EL (cell line): ENCODE data around the gene EIF1AD.

ENCODE experiments used
- DNase-seq: peaks from one replicate; pipeline ENCODE4 v3.0.0-alpha.2; 2016

The EIF1AD gene

DNA sequence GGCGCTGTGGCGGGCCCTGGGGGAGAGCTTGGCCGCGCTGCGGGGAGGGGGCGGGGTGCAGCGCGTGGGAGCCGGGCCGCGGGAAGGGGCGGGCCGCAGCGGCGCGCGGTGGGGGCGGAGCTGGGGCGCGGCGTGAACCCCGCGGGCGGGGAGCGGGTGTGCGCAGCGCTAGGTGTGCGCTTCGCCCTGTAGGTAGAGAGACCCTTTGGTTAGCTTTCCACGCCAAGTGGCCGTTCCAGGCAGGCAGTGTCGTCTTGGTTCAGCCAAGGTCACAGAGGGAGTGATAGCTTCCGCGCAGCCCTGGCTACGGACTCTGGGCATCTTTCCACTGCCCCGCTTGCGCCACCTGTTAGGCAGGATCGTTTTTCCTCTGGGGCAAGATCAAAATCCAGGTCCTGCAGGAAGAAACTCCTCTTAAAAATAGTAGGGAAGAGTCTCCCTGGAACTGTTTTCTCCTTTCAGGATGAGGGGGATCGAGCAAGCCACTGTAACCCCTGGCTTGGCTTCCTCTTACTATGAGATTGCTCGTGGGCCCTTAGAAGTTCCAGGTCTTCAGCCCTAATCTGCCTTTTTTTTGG, 780 bp upstream of the EIF1AD start:
- no peak for DNase-seq

DNA sequence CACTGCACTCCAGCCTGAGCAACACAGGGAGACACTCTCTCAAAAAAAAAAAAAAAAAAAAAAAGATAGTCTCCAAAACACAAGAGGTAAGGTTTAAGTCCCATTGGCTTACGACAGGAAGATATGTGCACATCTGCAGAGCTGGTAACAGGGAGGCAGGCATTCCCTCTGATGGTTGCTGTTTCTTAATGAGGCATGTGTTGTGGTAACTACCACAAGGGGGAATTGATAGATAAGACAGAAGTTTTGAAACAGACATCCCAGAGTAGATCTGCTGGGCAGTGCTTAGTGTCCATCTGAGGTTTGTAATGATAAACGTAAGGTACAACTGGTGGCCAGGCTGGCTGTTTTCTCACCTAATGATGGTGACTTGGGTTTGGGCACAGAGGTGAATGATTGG, 4.7 kb downstream of the EIF1AD start:
- DNase-seq: no peak

DNA sequence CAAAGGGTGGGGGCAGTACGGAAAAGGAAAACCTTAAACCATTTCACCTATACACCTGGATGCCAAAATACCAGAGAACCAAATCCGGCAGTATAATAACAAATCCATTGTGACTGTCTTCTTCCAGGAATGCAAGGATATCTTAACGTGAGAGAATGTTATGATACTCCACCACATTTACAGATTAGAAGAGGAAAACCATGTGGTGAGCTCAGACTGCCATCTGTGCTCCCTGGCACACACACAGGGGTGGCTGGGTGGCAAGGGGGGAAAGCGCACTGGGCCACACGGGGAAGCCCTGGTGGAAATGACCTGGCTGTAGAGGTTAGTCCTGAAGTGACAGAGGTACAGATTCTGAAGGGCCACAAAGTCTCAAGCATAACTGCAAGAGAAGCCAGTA, 9.9 kb downstream of the EIF1AD start:
- no peak for DNase-seq

DNA sequence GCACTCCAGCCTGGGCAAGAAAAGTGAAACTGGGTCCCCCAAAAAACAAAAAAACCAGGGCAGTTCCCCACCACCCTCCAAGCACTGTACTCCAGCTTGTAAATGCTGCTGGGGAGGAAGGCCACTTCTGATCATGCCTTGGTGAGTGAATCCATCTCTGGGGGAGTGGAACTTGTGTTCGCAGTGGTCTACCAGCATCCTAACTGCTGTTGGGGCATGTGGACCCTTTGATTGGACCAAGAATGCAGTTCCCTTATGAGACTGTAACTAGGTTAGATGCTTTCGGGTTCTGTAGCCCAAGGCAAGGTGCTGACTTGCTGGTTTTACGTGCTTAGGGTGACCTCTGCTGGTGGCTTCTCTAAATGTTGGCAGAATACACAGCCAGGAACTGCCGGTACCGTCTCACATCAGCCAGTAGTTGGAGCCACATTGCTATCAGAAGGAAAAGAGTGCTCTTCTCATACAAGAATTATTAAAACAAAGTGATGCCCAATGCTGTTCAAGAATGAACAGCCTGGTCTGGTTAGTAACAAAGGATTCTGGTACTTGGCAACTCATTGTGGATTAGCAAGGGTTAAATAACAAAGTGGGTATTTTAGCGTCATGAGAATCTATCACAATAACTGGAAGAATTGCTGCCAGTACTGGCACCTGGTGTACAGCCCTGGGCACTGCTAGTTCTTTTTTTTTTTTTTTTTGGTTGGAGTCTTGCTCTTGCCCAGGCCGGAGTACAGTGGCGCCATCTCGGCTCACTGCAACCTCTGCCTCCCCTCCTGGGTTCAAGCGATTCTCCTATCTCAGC, 13.0 kb downstream of the EIF1AD start:
- peak; percentile 95 for DNase-seq

DNA sequence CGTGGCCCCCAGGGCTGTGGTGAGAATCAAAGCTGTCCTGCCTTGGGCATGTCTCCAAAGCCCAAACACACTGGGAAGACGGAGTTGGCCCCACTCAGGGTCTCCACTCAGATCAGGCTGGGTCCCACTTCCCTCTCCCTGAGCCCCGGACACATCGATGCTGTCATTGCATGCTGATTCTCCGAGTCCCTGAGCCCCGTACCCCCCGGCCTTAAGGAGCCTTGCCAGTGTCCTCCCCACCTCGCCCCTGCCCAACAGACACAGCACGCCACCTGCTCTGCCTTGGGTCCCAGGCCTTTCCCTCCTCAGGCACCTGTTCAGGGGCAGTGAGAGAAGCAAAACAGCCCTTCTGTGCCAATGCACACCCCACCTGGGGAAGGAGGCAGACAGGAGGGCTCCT, 14.6 kb downstream of the EIF1AD start:
- DNase-seq: no peak

DNA sequence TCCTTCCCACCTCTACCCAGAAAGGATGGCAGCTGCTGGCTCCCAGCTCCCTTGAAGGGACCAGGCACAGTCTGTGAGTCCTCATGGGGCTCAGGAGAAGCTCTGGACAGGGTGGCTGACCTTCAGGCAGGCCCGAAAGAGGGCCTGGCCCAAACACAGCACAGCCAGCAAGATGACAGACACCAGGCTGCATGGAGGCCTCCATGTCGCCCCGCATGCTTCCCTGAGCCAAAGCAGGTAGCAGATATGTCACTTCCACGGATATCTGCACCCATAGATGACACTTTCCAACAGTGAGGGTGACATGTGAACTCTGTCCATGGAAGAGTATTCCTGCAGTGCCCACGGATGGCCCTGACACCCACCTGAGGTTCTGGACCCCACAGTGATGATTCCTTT, 18.4 kb downstream of the EIF1AD start:
- DNase-seq: no peak

DNA sequence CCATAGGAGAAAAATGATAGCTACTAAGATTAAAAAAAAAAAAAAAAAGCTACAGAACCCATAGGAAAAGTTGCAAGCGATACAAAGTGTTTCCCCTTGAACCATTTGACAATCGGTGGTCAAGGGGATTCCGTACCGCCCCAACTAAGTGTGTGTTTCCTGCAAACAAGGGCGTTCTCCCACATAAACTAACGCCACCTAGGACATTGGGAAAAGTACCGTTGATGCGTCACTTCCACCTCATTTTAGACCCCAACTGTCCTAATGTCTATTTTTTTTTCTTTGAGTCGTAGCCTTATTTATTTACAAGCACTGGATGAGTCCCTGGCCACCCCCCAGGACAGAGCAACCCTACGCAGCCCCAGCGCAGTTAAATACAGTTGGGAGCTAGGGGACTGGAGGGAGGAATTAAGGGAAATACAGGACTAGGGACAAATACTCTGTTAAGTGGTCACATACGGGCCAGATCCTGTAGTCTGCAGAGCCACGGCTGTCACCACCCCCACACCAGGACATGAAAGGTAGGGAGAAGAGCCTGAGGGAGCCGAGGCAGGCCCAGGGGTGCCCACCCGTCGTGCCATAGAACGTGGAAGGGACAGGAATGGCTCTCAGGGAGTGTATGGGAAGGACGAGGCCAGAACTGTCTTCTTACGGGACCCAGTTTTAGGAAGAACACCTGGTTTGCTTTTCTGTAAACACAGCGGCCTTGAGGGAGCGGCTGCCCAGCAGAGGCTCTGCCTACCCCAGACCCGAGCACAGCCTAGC, 19.0 kb downstream of the EIF1AD start:
- DNase-seq: no peak

DNA sequence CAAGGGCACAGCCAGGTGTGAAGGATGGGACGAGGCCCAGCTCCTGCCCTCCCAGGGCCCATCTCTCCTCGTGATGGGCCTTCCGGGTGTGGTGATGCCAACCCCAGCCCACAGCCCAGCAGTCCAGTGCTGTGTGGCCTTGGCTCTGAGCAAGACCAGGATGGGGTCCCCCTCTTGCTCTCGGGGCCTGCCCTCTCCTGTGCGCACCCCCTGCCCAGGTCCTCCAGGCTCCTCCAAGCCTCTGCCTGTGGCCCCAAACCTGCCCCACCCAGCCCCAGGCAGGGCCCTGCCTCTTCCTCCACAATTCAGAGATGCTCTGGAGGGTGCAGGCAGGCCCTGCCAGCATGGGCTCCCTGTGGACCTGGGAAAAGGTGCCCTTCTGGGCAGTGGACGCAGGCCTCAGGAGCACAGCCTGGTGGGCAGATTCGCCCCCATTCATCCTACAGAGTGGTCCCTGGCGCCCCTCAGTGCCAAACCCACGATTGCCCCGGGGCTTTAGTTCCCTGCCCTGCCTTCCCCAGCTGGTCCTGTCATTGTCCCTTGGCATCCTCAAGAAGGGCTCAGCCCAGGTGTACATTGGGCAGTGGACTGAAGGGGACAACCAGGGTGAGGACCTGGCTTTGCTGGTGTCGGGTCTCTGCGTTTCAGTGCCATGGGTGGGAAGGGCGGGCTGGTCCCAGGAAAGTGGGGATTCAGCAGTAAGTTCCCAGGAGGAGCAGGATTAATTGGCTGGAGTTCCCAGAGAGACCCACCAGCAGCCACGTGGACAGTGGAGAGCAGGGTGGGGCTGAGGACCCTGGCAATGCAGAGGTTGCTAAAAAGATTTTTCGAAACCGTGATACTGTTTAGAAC, 19.8 kb downstream of the EIF1AD start:
- no peak for DNase-seq

DNA sequence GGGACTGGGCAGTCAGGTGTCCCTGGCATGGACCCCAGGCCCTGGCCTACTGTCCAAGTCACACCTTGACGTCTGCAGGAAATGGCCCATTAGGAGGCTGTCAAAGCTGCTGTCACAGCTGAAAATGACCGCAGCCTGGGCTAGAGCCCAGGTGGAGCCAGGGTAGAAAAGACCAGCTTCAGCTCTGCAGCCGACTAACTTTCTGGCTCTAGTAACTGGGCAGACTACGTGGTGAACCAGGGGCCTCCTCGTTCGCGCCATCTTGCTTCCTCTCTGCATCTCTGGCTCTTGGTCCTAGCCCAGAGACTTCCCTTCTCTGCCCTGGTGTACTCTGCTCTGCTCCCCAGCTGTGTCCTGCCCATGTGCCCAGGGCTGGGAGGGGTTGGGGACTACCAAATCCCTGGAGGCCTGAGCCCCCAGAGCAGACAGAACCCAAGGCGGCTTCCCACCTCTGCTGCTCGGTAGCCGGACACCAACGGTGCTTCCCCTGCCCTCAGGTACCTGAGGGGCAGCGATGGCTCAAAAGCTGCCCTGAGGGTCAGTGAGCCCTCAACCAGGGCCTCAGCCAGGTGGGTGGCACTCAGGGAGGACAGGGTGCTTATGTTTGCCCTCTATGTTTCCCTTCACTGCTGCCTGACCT, 20.7 kb downstream of the EIF1AD start:
- no peak for DNase-seq

DNA sequence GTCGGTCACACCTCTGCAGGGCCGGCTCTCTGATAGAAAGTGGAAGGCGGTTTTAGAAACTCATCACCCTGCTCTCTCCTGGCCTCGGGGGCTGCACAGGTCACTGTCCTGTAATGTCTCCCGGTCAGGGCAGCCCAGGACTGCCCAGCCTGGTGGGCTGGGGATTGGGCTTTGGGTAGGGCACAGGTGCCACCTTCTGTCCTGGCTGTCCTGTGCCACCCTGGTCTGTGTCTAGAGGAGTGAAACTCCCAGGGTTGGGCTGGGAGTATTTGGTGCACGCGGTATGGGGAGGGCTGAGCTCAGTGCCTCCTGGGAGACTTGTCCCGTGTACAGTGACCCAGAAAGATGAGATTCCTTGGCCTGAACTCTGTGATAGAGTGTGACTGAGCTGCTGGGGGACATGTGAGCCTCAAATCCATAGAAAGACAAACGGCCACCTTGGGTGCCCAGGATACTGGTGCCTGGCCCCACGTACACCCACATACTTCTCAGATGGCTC, 22.6 kb downstream of the EIF1AD start:
- DNase-seq: no peak

DNA sequence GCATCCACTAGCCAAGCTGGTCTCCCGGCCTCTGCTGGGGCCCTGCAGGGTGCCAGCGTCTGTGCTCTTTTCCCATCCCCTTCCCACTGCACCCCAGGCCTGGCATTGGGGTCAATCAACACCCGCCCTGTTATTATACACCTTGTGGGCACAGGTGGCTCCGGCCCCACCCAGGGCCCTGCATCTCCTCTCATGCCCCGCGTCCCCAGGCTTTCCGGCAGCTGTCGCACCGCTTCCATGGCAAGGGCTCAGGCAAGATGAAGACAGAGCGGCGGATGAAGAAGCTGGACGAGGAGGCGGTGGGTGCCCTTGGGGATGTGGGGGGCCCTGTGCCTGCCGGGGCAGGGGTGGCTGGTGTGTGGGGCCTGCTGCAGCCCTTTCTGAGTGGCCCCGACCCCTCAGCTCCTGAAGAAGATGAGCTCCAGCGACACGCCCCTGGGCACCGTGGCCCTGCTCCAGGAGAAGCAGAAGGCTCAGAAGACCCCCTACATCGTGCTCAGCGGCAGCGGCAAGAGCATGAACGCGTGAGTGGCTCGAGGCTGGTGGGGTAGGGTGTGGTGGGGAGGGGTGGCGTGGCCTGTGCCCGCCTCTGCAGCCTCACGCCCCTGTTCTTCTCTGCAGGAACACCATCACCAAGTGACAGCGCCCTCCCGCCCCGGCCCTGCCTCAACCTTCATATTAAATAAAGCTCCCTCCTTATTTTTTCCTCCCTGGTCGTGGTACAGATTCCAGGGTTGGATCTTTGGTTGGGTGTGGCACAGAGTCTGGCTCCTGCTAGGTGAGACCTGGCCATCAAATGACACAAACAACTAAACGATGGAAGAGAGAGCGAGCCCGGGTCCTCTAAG, 23.3 kb downstream of the EIF1AD start:
- DNase-seq: no peak

DNA sequence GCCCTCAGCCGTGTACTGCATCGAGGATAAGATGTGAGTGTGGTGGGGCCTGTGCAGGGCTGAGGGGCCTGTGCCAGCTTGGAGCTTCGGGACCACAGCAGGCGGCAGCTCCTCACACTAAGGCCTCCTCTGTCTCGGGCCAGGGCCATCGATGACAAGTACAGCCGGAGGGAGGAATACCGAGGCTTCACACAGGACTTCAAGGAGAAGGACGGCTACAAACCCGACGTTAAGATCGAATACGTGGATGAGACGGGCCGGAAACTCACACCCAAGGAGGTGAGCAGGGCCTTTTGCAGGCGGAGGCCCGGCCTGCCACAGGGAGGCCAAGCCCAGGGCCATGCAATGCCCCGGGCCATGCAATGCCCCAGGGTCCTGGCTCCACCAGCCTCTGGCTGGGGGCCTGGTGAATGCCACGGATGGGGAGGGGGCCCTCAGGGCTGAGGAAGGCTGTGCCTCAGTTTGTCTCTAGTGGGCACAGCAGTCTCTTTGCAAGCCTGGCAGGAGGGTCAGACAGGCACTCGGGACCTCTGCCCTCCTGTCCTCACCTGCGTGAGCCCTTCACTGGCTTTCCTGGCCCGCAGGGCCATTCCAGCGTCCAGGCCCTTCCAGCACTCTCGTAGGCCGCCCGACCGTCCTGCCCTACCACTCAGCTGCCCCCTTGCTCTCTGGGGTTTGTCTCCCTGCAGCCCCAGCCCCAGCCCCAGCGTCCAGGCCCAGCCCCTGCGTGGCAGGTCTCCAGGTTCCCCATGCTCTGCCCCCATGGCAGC, 24.2 kb downstream of the EIF1AD start:
- no peak for DNase-seq

DNA sequence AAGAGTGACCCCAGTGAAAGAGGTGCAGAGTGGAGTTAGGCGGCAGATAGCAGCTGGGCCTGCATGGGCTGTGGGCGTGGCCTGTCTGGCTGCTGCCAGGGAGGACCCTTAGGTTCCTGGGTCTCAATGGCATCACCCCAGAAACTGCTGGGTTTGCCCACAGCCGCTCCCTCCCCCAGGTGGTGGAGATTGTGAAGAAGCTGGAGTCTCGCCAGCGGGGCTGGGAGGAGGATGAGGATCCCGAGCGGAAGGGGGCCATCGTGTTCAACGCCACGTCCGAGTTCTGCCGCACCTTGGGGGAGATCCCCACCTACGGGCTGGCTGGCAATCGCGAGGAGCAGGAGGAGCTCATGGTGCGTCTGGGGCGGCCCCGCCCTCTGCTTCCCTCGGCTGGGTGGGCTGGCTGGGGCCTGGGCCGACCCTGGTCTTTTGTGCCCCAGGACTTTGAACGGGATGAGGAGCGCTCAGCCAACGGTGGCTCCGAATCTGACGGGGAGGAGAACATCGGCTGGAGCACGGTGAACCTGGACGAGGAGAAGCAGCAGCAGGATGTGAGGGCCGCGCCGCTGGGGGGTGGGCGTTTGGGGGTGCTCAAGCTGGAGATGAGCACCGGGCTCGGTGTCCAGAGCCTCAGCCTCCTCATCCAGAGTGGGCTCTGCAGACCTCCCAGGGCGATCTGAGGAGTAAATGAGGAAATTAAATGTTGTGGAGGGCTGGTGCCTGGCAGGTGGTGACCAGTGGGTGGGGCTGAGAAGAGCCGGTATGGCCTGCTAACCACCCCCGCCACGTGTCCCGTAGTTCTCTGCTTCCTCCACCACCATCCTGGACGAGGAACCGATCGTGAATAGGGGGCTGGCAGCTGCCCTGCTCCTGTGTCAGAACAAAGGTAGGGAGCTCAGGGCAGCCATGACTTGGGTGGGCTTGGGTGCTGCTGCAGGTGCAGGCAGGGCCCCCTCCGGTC, 25.5 kb downstream of the EIF1AD start:
- DNase-seq: no peak

DNA sequence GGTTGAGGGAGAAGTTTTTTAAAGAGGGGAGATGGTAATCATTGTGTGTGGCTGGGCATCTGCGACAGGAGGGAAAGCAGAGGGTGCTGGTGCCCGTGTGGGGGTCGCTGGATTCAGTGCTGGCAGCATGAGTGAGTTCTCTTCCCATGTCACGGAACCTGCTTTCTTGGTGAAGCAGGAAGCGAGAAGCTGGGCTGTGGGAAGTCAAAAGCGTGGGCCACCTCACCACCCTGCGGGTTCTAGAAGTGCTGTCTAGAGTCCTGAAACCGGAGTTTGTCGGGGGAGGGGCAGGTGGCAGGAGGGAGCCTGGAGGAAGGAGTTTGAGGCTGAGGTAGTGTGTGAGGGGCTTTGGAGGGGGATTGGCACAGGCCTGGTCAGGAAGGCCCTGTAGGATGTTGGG, 26.2 kb downstream of the EIF1AD start:
- DNase-seq: no peak

DNA sequence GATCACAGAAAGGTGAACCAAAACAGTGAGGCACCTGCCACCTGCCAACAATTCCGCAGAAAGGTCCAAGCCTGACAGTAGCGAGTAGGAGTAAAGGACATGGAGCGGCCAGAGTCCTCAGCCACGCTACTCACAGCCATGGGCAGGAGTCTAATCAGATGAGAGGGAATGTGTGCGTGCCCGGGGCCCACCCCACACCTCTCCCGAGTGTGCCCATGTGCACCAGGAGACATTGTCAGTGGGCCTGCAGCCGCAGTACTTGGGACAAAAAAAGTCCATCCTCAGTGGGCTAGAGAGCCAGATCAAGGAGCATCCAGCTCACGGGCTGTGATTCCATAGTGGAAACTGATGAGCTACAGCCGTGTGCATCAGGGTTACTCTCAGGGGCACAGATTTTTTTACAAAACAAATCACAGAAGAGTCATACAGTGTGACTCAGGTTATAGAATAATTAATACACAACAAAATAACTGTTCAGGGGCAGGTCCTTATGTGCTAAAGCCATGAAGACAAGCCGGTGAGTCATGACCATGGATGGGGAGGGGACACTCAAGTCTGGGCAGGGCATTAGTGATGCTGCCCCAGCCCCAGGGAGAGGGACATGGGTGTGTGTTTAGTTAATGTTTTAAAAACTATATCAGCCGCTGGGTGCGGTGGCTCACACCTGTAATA, 28.4 kb downstream of the EIF1AD start:
- peak; percentile 46 for DNase-seq

DNA sequence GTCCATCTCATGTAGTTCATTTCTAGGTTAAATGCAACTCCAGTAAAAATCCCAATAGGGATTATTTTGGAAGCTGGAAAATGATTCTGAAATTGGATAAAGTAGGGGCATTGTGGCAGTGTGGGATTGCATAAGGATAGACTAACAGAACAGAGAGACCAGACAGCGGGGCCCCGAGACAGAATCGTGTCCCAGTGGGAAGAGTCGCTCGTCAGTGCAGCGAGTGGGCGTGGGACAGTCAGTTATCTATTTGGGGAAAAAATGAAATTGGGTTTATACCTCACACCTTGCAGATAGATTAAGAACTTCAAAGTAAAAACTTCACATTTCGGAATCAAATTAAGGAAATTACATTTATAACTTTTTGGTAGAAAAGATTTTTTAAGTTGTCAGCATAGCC, 29.8 kb downstream of the EIF1AD start:
- no peak for DNase-seq

DNA sequence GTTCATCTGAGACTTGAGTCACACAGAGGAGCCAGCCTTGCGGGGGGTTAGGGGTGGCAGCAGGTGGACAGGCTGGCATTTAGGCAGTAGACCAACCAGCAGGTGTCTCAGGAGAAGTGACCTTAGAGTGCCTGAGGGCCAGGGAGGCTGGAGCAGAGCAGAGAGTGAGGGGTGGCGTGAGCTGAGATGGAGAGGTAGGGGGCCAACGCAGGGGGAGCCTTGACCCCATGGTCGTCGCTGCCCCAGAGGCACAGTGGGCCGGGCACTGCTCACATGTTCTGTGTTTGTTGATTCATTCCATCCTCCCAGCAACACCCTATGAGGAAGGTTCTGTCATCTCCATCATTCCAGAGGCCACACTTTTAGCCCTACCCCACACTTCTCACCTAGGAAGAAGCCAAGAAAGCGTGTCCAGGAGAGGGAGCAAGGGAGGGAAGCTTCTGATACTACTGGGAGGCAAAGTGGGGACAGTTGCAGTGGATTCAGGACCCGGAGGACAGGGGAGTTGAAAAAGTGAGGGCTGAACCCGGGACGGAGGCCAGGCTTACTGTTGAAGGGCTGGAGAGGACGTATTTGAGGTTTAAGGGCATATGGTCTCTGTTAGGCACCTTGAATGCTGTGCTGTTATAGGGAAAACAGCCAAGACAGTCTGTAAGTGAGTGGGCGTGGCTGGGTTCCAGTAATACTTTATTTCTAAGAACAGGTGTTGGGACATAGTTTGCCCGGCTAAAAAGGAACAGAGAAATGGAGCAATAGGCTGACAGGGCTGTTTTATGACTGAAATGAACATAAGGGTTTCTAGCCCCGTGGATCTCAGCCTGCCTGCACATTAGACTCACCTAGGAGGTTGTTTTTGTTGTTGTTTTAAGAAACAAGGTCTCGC, 33.1 kb downstream of the EIF1AD start:
- no peak for DNase-seq
